ENCODE results near the gene CEACAM1.

DNA sequence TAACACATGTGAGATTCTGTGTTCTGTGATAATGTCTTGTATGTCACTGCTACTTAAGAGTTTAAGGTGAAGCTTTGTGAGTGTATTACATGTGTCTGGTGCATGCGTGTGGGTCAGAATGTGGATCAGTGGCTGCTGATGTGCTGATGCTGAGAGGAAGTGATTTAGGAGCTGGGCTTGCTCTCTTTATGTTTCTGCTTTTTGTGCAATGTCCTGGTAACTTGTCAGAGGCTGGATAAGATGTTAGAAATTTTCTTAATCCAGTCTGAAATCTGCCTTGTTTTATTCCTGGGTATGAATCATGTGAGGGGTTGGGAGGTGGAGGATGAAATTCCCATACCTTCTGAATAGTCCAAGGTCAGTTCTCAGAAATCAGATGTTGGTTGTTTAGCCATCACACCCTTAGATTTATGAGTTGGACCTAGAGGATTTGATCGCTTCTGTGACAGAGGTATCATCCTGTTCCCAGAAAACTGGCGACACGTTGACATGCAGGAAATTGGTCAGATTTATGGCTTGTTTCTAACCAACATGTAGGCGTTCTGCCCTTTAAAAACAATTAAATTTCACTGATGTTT is 61.0 kb downstream of the CEACAM1 start:
- TF ChIP-seq, protein P1, sequence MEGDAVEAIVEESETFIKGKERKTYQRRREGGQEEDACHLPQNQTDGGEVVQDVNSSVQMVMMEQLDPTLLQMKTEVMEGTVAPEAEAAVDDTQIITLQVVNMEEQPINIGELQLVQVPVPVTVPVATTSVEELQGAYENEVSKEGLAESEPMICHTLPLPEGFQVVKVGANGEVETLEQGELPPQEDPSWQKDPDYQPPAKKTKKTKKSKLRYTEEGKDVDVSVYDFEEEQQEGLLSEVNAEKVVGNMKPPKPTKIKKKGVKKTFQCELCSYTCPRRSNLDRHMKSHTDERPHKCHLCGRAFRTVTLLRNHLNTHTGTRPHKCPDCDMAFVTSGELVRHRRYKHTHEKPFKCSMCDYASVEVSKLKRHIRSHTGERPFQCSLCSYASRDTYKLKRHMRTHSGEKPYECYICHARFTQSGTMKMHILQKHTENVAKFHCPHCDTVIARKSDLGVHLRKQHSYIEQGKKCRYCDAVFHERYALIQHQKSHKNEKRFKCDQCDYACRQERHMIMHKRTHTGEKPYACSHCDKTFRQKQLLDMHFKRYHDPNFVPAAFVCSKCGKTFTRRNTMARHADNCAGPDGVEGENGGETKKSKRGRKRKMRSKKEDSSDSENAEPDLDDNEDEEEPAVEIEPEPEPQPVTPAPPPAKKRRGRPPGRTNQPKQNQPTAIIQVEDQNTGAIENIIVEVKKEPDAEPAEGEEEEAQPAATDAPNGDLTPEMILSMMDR (conservative IDR thresholded peaks at IDR 0.05; ENCODE audit: low read depth, low read length) = no peak
- TF ChIP-seq EZH2phosphoT487 (IDR thresholded peaks at IDR 0.05; ENCODE audit: borderline replicate concordance, low read length) = no peak
- TF ChIP-seq EZH2 (IDR thresholded peaks at IDR 0.05; ENCODE audit: low read length, unreplicated experiment) = no peak
